Measurements from ENCODE around the gene TMEM181.
"Not testable (repeated sequence)": the region's sequence is repeated elsewhere in the genome, so short reads cannot be mapped to it uniquely, and the experiment has no call there.

The TMEM181 gene

GRCh38 chr6:158611541-158612370 is 51.9 kb downstream of the TMEM181 start:
- H3K9ac ChIP-seq: no peak overlapping the region
- H4K20me1 ChIP-seq: 0 out of 2 replicates have a peak, but pooled peaks cover 16% of the 10 kb centered on the region
- H3K4me3 ChIP-seq: no peak overlapping the region
- no peak overlapping the region for H3K27ac ChIP-seq
- peaks cover 73% of the 10 kb centered on the region for H3K36me3 ChIP-seq
- no peaks in the 10 kb centered on the region for H3K4me1 ChIP-seq
- H3K27me3 ChIP-seq: no peaks in the 10 kb centered on the region
- H3K9me3 ChIP-seq: peaks cover 15% of the 10 kb centered on the region; the same call in 1 of the 2 replicates
- H3K4me2 ChIP-seq: no peak overlapping the region
- no peak for TF ChIP-seq Cebpa-rat (IDR thresholded peaks at IDR 0.05)

GRCh38 chr6:158614606-158615005 is 54.7 kb downstream of the TMEM181 start:
- Histone ChIP-seq H3K36me3 (peaks cover 51% of the 10 kb centered on the region), H4K20me1 (0 out of 2 replicates have a peak, but pooled peaks cover 16% of the 10 kb centered on the region), H3K9me3 (peaks cover 15% of the 10 kb centered on the region; the same call in 1 of the 2 replicates)
- not testable (repeated sequence) for H3K9ac ChIP-seq, H3K27me3 ChIP-seq, H3K4me3 ChIP-seq, H3K27ac ChIP-seq, H3K4me1 ChIP-seq, H3K4me2 ChIP-seq

GRCh38 chr6:158618289-158618688 is 58.4 kb downstream of the TMEM181 start:
- peaks cover 51% of the 10 kb centered on the region for H3K36me3 ChIP-seq
- H3K9ac ChIP-seq, H3K27ac ChIP-seq, H3K27me3 ChIP-seq, H3K4me3 ChIP-seq, H3K4me2 ChIP-seq: not testable (repeated sequence)
- peaks cover 15% of the 10 kb centered on the region; the same call in 1 of the 2 replicates for H3K9me3 ChIP-seq
- H4K20me1 ChIP-seq: peaks cover 24% of the 10 kb centered on the region; the same call in 1 of the 2 replicates
- H3K4me1 ChIP-seq: peaks cover 16% of the 10 kb centered on the region

- no peak overlapping the region for H3K4me2 ChIP-seq
- no peaks in the 10 kb centered on the region for H3K27me3 ChIP-seq
- H4K20me1 ChIP-seq: peaks cover 41% of the 10 kb centered on the region
- peaks cover 34% of the 10 kb centered on the region for H3K4me1 ChIP-seq
- peaks cover 48% of the 10 kb centered on the region for H3K36me3 ChIP-seq
- H3K9me3 ChIP-seq: peaks cover 7% of the 10 kb centered on the region; the same call in 1 of the 2 replicates
- no peak overlapping the region for H3K9ac ChIP-seq
- no peak for TF ChIP-seq Cebpa-rat (IDR thresholded peaks at IDR 0.05)
- H3K4me3 ChIP-seq: no peak overlapping the region
- no peak overlapping the region for H3K27ac ChIP-seq
Measured at GRCh38 chr6:158619922-158620801, 60.3 kb downstream of the TMEM181 start.

DNA sequence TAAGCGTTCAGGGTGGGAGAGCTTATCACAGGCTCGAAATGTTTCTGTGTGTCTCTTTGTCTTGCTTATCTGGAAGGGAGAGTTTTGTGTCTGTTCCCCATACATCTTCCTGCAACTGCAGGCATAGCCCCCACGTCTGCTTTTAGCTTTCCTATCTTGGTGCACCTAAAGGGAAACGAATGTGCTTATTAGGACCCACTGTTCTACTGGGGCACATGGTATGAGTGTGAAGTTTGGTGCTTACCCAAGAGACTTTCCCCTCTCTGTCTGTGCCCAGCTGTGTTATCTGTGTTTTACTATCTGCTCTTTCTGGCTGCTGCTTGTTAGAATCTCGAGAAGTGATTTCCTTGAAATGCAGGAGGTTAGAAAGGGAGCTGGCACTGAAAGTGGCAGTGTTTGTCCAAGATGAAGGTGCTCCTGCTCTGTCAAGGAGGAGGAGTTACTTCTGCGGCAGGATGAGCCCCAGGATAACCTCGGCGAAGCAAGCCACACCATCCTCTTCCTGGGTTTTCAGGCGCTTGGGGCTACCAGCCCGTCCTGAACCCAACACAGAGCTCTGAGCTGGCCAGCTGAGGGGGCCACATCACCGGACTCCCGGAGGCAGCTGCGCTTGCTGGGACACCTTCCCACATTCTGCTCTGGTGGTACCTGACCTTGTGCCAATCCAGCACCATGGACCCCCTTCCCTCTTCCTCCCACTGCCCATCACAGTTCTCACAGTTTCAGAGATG is 61.2 kb downstream of the TMEM181 start:
- Histone ChIP-seq H3K9me3 (no peaks in the 10 kb centered on the region), H3K4me2 (no peak overlapping the region), H3K36me3 (peaks cover 49% of the 10 kb centered on the region), H4K20me1 (peaks cover 50% of the 10 kb centered on the region), H3K4me1 (peaks cover 36% of the 10 kb centered on the region), H3K9ac (no peak overlapping the region), H3K4me3 (no peak overlapping the region), H3K27ac (no peak overlapping the region), H3K27me3 (no peaks in the 10 kb centered on the region)
- no peak for TF ChIP-seq Cebpa-rat (IDR thresholded peaks at IDR 0.05)

GRCh38 chr6:158621694-158622544 is 62.0 kb downstream of the TMEM181 start:
- H3K9me3 ChIP-seq: no peaks in the 10 kb centered on the region
- H3K27ac ChIP-seq: no peak overlapping the region
- H3K4me3 ChIP-seq: no peak overlapping the region
- H3K27me3 ChIP-seq: no peaks in the 10 kb centered on the region
- peak overlapping the region; percentile 20 for H3K4me2 ChIP-seq
- no peak for TF ChIP-seq Cebpa-rat (IDR thresholded peaks at IDR 0.05)
- peaks cover 52% of the 10 kb centered on the region for H4K20me1 ChIP-seq
- H3K4me1 ChIP-seq: peaks cover 36% of the 10 kb centered on the region
- H3K9ac ChIP-seq: no peak overlapping the region
- peaks cover 56% of the 10 kb centered on the region for H3K36me3 ChIP-seq

DNA sequence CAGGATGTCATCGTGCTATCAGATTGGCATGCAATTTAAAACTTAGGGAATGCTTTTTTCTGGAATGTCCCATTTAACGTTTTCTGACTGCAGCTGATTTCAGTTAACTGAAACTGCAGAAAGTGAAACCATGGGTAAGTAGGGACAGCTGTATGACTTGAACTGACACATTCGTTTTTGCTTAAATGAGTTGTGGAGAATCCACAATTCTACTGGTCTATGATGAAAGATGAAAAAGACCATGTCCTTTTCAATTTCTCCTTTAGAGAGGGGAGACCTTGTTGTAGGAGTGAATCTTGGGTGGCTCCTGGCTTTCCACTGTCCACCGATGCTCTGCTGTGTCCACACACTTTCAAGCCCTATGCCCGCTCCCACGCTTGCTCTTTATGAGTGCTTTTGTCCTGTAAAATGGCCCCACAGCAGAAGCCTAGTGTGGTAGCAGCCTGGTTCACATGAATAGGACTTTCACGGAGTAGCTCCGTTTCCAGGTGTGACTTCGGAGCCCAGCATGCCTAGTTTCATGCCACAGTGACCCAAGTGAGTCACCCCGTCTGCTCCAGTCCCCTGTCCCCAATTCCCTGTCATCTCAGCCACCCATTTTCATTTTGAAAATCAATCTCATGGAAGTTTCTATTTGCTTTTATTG is 62.8 kb downstream of the TMEM181 start:
- Histone ChIP-seq H3K36me3 (peaks cover 64% of the 10 kb centered on the region), H3K4me1 (peaks cover 36% of the 10 kb centered on the region), H3K9me3 (no peaks in the 10 kb centered on the region), H3K9ac (no peak overlapping the region), H4K20me1 (peaks cover 57% of the 10 kb centered on the region), H3K27ac (no peak overlapping the region), H3K4me3 (no peak overlapping the region), H3K4me2 (peak overlapping the region; percentile 20), H3K27me3 (no peaks in the 10 kb centered on the region)
- TF ChIP-seq Cebpa-rat (IDR thresholded peaks at IDR 0.05): no peak

Data from BLaER1 (cell line).